HG03520 (cell line): ENCODE results near the gene VENTX.

ENCODE experiments used
- ATAC-seq: cut with Tn5 transposase; IDR thresholded peaks from one replicate; pipeline ENCODE4 v1.9.1; 2021; ENCODE audit warnings: mild to moderate bottlenecking, moderate library complexity; ENCODE audit not compliant: unreplicated experiment

The VENTX gene

GRCh38 chr10:133201948-133202725 is 35.5 kb upstream of the VENTX start:
- ATAC-seq, result no peak

DNA sequence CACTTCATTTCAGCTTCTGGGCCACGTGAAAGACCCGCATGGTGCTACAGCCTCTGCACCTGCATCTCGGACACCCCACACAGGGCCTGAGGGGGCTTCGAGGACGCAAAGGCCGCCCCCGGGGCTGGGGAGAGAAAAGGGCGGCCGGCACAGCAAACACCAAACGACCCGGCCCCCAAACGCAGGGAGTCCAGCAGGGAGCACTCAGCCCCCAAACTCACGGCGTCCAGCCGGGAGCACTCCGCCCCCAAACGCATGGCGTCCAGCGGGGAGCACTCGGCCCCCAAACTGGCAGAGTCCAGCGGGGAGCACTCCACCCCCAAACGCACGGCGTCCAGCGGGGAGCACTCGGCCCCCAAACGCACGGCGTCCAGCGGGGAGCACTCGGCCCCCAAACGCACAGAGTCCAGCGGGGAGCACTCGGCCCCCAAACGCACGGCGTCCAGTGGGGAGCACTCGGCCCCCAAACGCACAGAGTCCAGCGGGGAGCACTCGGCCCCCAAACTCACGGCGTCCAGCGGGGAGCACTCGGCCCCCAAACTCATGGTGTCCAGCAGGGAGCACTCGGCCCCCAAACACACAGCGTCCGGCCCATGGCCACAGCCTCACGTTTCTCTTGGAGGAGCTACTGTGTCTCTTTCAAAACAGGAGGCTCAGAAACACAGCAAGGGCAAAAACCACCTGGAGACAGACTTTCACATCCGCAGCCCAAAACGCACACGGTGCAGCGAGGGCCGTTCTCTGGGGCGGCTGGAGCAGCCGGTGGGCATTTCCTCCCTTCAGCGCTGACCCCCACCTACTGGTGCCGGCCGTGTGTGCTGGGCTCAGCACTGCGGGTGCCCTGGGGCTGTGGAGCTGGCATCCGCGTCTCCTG is 34.6 kb upstream of the VENTX start:
- ATAC-seq, result no peak

DNA sequence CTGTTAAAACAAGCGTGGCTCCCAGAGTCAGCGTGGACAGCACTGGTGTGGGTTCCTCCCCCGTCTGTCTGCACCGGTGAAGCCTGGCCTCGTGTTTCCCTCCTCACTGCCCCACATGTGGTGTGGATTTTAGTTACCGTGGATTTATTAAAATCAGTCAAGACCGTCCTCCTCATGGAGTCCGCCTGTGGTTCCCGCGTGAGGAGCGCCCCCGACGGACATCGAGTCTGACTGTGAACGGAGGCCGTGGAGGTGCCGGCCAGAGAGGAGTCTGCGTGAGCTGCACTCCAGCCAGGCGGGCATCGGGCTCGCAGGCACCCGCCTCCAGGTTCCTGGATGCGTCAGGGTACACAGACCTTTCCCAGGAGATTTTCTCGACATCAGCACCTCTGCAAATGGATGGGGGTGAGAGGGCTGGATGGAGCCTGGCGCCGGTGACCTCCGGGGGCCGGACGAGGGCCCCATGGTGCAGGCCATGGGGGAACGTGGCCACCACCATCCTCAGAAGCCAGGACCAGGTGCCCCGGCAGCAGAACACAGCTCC is 33.9 kb upstream of the VENTX start:
- no peak for ATAC-seq

DNA sequence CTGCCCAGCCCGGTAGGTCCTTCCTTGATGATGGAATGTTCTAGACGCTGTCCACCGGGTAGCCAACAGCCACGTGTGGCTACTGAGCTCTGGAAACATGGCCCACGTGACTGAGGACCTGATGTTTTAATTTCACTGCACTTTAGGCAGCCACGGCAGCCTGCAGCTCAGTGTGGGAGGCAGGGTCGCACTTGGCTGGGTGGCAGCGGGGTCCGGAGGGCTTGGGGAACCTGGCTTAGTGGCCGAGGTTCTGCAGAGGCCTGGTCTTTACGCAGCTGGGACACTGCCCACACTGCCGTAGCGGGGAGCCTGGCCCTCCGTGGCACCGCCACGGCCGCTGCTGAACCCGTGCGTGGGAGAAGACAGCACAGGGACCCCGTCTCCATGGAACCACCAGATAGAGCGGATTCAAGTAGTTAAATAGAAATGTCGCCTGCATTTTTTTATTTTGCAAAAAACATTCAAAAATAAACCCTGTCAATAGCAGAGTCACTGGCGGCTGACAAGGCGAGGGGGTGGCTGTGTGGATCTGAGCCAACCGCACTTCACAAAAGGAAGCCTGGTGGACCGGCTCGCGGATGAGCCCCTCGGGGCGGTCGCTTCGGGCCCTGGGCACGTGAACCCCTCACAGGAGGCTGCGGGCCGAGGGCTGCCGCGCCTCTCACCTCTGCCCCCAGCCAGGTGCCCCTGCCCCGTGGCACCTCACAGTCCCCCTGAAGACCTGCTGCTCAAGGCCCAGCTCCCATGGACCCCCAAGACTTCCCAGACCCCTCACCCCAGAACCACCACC is 33.2 kb upstream of the VENTX start:
- no peak for ATAC-seq

DNA sequence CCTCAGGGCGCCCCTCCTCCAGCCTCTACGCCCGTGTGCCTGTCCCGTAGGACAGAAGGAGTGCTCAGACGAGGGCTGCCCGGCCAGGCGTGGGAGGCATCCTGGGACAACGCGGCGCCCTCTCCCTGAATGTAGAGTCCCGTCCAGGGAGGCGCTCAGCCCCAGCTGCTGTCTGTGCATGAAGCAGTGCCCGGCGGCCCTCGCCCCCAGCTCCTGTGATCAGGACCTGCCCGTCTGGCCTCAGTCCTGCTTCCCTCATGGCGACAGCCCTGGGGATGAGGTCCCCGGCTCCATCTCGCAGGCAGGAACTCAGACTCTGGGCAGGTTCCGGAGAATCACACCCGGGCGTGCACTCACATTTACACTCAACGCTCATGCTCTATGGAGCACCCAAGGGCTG is 32.5 kb upstream of the VENTX start:
- no peak for ATAC-seq

DNA sequence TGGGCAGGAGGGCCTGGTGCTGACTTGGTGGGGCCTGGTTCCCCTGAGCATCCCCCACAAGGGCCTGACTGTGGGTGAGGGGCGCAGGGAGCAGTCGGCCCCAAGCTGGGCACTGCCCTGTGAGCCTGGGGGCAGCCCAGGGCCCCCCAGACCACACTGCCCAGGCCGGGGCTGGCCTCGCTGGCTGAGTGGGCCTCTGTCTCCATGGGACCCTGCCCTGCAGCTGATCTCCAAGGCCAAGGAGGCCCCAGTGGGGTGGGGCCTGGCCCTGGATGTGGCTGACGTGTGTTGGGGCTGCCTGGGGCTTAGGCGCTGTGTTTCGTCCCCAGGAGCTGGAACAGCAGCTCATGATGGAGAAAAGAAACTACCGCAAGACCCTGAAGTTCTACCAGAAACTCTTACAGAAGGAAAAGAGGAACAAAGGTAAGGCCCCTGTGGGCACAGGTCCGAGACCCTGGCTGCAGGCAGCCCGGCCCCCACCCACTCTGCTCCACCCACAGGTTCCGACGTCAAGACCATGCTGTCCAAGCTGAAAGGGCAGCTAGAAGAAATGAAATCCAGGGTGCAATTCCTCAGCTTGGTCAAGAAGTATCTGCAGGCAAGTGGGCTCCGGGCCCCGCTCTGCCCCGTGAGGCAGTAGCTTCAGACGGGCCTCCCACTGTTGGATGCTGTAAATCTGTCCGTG is 31.2 kb upstream of the VENTX start:
- ATAC-seq, result no peak

GRCh38 chr10:133207041-133207600 is 30.5 kb upstream of the VENTX start:
- ATAC-seq, result no peak

- no peak for ATAC-seq
Measured at GRCh38 chr10:133207627-133208026, 30.0 kb upstream of the VENTX start.

DNA sequence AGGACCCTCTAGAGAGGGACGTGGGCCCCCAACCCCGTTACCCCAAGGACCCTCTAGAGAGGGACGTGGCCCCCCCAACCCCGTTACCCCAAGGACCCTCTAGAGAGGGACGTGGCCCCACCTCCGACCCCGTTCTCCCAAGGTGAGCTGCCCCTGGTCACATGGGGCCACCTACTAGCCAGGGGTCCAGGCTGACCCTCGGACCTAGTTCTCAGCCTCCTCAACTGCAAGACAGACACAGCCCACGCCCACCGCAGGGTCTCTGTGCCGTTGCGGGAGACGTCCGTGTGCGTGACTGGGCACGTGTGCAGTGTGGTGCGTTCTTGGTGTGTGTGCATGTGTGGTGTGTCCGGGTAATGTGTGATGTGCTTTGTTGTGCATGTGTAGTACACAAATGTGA is 29.2 kb upstream of the VENTX start:
- no peak for ATAC-seq

- ATAC-seq, result no peak
Measured at GRCh38 chr10:133209117-133209516, 28.5 kb upstream of the VENTX start.

DNA sequence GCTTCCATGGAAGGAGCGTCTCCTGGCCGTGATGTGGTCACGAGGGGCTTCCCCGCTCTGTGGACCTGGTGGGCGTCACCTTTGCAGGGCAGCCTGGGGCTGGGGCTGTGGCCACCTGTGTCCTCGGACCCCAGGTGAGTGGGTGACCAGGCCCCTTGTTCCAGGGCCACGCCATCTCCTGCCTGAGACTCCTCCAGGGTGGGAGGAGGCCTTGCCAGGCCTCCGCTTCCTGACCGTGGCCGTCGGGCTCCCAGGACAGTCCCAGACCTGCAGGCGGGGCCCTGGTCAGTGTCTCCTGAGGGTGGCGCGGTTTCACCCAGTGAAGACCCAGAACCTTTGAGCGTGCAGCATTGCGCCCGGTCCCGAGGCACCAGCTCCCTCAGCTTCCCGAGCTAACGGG is 28.0 kb upstream of the VENTX start:
- ATAC-seq, result no peak

- no peak for ATAC-seq
Measured at GRCh38 chr10:133210398-133211140, 27.1 kb upstream of the VENTX start.

- ATAC-seq, result no peak
Measured at GRCh38 chr10:133211141-133211830, 26.4 kb upstream of the VENTX start.

DNA sequence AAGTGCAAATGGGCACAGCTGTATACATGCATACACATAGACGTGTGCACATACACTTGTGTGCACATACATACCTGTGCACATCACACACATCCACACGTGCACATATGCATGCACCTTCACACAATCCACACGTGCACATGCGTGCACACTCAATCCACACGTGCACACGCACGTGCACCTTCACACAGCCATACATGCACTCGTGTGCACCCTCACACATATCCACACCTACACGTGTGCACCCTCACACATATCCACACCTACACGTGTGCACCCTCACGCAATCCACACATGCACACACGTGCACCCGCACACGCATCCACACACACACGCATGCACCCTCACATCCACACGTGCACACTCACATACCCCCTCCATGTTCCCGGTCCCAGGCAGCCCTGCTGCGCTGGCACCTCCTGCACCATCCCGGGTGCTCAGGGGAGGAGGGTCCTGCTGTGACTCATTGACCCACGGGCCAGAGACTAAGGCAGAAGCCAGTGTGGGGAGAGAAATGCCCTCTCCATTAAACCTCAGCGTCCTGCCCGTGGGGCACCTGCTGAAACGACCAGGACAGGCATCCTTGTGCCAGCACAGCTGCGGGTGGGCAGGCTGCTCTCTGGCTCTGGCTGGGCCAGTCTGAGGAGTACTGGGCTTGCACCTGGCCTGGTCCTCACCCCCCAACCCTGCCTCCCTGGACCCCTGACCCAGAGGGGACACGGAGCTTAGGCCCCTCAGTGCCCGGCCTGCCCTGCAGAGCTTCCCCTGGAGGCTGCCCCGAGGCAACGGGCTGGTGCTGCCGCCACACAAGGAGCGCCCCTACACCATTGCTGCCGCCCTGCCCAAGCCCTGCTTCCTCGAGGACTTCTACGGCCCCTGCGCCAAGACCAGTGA is 25.4 kb upstream of the VENTX start:
- no peak for ATAC-seq

DNA sequence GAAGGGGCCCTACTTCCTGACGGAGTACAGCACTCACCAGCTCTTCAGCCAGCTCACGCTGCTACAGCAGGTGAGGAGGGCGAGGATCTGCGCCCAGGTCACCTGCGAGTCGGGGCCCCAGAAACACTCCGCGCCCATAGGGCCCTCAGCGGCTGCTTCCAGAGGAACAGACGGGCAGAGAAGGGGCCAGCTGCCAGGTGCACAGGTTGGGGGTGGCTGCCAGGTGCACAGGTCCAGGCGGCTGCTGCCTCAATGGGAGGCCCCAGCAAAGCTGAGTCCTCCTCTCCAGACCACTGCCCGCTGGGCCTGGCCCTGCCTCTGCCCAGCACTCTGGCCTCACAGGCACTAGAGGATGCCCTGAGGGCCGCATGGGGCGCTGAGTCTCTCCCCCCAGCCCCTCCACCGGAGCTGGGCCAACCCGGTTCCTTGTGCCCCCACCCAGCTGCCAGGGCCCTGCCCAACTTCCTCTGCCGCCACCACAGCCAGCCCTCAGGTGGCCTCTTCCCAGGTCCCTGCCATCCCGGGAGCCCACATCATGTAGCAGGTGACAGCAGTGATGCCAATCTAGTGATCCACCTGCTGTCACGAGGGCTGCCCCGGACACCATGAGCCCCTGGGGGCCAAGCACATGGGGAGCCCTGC is 24.7 kb upstream of the VENTX start:
- ATAC-seq, result no peak

DNA sequence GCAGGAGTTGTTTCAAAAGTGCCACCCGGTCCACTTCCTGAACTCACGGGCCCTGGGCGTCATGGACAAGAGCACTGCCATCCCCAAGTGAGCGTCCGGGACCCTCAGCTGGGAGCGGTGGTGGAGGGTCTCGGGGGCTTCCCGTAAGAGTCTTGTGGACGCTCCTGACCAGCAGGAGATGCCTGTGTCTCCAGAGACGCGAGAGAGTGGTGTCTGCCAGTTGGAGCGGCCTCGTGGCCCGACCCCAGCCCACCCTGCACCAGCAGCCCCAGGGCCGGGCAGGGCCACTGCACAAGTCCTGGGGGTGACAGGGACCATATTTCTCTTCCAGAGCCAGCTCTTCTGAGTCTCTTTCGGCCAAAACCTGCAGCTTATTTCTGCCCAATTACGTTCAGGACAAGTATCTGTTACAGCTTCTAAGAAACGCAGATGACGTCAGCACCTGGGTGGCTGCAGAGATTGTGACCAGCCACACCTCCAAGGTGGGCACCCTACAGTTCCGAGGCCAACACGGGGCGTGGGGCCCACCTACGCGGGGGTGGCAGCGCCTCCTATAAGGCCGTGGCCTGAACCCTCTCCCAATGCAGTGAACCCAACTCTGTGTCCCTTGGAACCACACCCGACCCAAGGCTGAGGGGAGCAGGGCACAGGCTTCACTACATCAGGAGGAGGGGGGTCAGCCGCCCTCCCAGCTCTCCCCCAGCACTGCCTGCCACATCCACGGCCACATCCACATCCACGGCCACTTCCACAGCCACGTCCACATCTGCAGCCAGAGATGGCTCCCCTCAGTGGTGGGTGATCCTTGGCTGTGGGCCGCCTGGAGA is 23.8 kb upstream of the VENTX start:
- ATAC-seq, result no peak
